ENCODE measurements around the gene ST6GALNAC6. TPM values are rescaled to one million over a fixed set of nuclear protein-coding genes. Genes with fewer than 3 reads are reported as not detected.

The ST6GALNAC6 gene
- total and polyA plus RNA-seq, 2 of the 4 experiments (the other 2 are of a cell fraction), result 35.7 to 48.6 TPM

DNA sequence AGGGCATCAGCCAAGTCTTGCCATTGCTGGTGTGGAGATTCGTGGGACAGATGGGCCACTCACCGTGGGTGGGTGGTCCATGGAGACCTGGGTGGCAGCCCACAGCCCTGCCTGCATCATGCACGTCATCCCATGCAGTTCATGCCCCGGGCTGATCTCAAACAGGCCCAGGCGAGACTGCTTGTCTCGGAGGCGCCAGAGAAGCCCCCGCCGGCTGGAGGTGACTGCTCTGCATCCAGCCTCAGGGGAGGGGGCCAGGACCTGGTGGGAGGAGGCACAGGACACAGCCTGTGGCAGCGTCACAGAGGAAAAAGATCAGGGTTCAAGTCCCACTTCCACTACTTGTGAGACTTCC is 30.2 kb upstream of the ST6GALNAC6 start:
- POLR2A ChIA-PET (ENCODE audit: unreplicated experiment), result no interaction called here
- H3K9me3 ChIP-seq (ENCODE audit: control insufficient read depth, insufficient read depth, low read length), result no peaks in the 10 kb centered on the region
- in situ Hi-C loops (cut with MboI; ENCODE audit: low sequenced_read_pairs), result no loop called here

More for the DNA sequence above, 30.2 kb upstream of the ST6GALNAC6 start:
- H4K20me1 ChIP-seq (ENCODE audit: insufficient read depth, low read length), result peaks cover 11% of the 10 kb centered on the region
- CTCF ChIA-PET, result no interaction called here
- peak overlapping the region; percentile 37 for H2AK9ac ChIP-seq (replicated peaks; ENCODE audit: low read depth, low read length, poor library complexity)
- intact Hi-C loops (cut with micrococcal nuclease), result loop anchor here (10.0 kb wide), 2 partner anchors 425 to 725 kb away; no protein-coding TSS in a partner anchor
- no peak overlapping the region for H2AFZ ChIP-seq (replicated peaks; ENCODE audit: low read length, poor library complexity)
- H3K14ac ChIP-seq (replicated peaks; ENCODE audit: low read depth, low read length), result no peak overlapping the region
- H2BK5ac ChIP-seq (ENCODE audit: low read depth, low read length, poor library complexity, severe bottlenecking), result no peak overlapping the region
- H2BK20ac ChIP-seq (ENCODE audit: low read depth, low read length), result no peak overlapping the region
- H4K5ac ChIP-seq (ENCODE audit: low read depth, low read length), result no peak overlapping the region
- no peak for ATAC-seq (ENCODE audit: low read depth)
- no peak overlapping the region for H3K18ac ChIP-seq (ENCODE audit: low read depth, low read length)
- H2BK120ac ChIP-seq (ENCODE audit: low read depth, low read length), result no peak overlapping the region
- H3K4ac ChIP-seq (ENCODE audit: low read depth, low read length), result no peak overlapping the region
- peaks cover 8% of the 10 kb centered on the region for H3K4me1 ChIP-seq (ENCODE audit: control insufficient read depth, insufficient read depth, low read length)
- no peak overlapping the region for H3K4me2 ChIP-seq (ENCODE audit: low read depth, low read length)
- peaks cover 22% of the 10 kb centered on the region for H3K9me1 ChIP-seq (ENCODE audit: insufficient read depth, low read length)
- no peaks in the 10 kb centered on the region for H3K27me3 ChIP-seq (ENCODE audit: control insufficient read depth, insufficient read depth, low read length)
- no peak for DNase-seq
- no peak overlapping the region for H3K56ac ChIP-seq (ENCODE audit: extremely low read depth, insufficient read depth, low read length)
- H3K4me3 ChIP-seq (ENCODE audit: insufficient read depth, low read depth, low read length), result no peak overlapping the region
- dilution Hi-C loops (cut with HindIII; ENCODE audit: low sequenced_read_pairs, unreplicated experiment), result no loop called here
- 76% methylated on average over 6 of the region's 10 CpGs; no CpG with 5 or more reads in 1 of the 2 experiments for WGBS, 2 experiments (ENCODE audit: extremely low coverage in 2 of 2, insufficient read length in 1 of 2)
- no peak overlapping the region for H3K9ac ChIP-seq (ENCODE audit: low read depth, low read length)
- BruUV-seq (replicated peaks), result no TSS peak
- H3K27ac ChIP-seq (ENCODE audit: insufficient read depth, low read length), result no peak overlapping the region
- H4K8ac ChIP-seq (ENCODE audit: low read depth in 2 of 2, low read length in 2 of 2), result no peak overlapping the region
- no peak overlapping the region for H4K91ac ChIP-seq (ENCODE audit: insufficient read depth, low read depth, low read length)
- H2BK15ac ChIP-seq (ENCODE audit: low read depth, low read length), result no peak overlapping the region
- H3K36me3 ChIP-seq (ENCODE audit: control insufficient read depth, insufficient read depth, low read length), result no peaks in the 10 kb centered on the region; the same call in 1 of the 2 replicates
- 0 out of 2 replicates have a peak overlapping the region, but pooled peaks have one; percentile 89 for H3K23ac ChIP-seq (ENCODE audit: low read depth, low read length)
- peaks cover 0 to 24% of the 10 kb centered on the region in 2 experiments; a peak in 2 of 4 replicates for H3K79me1 ChIP-seq (ENCODE audit: low read depth in 1 of 2, low read length in 2 of 2)
- TF ChIP-seq BHLHE40 (IDR thresholded peaks at IDR 0.05; ENCODE audit: low read depth, low read length) (no peak), POLR2A (IDR thresholded peaks at IDR 0.05; ENCODE audit: low read depth, low read length) (no peak), MAFK (IDR thresholded peaks at IDR 0.05; ENCODE audit: low read depth, low read length) (no peak), NFE2L2 (IDR thresholded peaks at IDR 0.05; ENCODE audit: low read depth, low read length) (no peak), SMC3 (IDR thresholded peaks at IDR 0.05; ENCODE audit: low read depth, low read length) (no peak), CEBPB (IDR thresholded peaks at IDR 0.05; ENCODE audit: low read depth, low read length) (no peak), FOS (IDR thresholded peaks at IDR 0.05; ENCODE audit: low read depth, low read length) (no peak)
- TF ChIP-seq, protein P1, sequence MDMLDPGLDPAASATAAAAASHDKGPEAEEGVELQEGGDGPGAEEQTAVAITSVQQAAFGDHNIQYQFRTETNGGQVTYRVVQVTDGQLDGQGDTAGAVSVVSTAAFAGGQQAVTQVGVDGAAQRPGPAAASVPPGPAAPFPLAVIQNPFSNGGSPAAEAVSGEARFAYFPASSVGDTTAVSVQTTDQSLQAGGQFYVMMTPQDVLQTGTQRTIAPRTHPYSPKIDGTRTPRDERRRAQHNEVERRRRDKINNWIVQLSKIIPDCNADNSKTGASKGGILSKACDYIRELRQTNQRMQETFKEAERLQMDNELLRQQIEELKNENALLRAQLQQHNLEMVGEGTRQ (IDR thresholded peaks at IDR 0.05; ENCODE audit: low read depth, low read length), result no peak
- TF ChIP-seq, protein P2, sequence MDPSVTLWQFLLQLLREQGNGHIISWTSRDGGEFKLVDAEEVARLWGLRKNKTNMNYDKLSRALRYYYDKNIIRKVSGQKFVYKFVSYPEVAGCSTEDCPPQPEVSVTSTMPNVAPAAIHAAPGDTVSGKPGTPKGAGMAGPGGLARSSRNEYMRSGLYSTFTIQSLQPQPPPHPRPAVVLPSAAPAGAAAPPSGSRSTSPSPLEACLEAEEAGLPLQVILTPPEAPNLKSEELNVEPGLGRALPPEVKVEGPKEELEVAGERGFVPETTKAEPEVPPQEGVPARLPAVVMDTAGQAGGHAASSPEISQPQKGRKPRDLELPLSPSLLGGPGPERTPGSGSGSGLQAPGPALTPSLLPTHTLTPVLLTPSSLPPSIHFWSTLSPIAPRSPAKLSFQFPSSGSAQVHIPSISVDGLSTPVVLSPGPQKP (IDR thresholded peaks at IDR 0.05; ENCODE audit: borderline replicate concordance, low read depth, low read length), result no peak
- TF ChIP-seq, protein P3, sequence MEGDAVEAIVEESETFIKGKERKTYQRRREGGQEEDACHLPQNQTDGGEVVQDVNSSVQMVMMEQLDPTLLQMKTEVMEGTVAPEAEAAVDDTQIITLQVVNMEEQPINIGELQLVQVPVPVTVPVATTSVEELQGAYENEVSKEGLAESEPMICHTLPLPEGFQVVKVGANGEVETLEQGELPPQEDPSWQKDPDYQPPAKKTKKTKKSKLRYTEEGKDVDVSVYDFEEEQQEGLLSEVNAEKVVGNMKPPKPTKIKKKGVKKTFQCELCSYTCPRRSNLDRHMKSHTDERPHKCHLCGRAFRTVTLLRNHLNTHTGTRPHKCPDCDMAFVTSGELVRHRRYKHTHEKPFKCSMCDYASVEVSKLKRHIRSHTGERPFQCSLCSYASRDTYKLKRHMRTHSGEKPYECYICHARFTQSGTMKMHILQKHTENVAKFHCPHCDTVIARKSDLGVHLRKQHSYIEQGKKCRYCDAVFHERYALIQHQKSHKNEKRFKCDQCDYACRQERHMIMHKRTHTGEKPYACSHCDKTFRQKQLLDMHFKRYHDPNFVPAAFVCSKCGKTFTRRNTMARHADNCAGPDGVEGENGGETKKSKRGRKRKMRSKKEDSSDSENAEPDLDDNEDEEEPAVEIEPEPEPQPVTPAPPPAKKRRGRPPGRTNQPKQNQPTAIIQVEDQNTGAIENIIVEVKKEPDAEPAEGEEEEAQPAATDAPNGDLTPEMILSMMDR (conservative IDR thresholded peaks at IDR 0.05; ENCODE audit: low read depth, low read length), result no peak
- H2AK5ac ChIP-seq (ENCODE audit: low read depth, low read length), result peak overlapping the region; percentile 48; the same call in 1 of the 2 replicates

All from IMR-90 (cell line).